Stimulated activated CD4-positive, alpha-beta T cell treated with anti-CD3 and anti-CD28 coated beads, Interleukin-4, amount 100 ng/mL, for 1 hour (primary cell): Measurements from ENCODE around the gene MGST1.
"Not testable (repeated sequence)": the region's sequence is repeated elsewhere in the genome, so short reads cannot be mapped to it uniquely, and the experiment has no call there.

Source experiments
- DNase-seq: peaks from one replicate; pipeline ENCODE4 v3.0.0-alpha.2; 2020

The MGST1 gene

DNA sequence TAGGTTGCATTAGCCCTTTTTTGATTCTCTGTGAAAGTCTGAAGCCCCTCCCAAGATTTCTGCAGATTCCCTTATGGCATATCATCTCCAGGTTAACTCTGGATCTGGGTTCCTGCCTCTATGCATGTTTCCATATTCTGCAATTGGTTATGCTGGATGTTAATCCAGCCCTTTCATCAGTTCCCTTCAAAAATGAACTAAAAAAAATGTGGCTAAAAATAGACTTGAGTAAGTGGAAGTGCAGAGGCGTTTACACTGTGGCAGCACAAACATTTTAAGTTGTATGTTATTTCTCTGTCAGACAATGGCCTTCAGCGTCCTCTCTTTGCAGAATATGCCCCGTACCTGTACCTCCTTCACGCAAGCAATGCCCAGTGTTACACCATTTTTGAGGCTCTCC is 11.4 kb downstream of the MGST1 start:
- DNase-seq: no peak

DNA sequence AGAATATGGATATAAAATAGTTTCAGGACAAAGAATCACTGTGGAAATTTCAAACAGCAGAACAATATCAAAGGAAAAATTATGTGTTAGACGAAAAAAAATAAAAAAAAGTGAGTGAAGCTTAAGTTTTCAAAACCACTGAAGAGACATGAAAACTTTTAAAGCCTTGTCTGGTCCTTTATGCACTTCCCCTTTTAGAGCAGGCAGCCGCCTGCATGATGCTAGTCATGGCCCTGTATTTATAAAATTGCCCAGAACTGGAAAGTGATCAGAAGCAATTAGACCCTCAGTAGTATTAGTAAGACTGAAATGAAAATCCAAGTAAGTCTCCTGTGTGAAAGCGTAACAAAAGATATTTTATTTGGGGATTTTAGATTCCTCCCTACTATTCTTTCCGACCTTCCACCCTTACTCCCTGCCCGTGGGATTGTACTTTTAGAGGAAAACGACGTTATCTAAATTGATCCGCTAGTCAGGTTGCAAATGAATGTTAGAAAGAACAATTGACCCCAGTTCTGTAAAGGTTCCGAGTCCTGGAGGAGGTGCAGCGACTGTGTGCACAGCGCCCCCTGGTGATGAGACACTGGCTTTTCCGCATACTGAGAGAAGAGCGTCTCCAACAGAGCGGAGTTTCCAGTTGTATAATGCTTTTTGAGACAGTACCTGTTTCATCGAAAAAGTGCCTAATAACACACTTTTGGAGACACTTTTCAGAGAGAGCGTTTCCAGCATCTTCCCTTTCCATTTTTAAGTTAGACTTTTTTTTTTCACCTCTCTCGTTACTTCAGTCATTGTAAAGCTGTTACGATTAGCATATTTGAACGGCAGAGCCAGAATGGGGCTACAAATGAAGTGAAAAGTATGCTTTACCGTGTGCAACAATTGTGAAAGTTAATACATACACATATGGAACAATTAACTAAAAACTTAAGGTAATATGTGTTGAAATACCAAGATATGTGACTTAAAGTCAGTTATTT is 12.4 kb downstream of the MGST1 start:
- DNase-seq: no peak

DNA sequence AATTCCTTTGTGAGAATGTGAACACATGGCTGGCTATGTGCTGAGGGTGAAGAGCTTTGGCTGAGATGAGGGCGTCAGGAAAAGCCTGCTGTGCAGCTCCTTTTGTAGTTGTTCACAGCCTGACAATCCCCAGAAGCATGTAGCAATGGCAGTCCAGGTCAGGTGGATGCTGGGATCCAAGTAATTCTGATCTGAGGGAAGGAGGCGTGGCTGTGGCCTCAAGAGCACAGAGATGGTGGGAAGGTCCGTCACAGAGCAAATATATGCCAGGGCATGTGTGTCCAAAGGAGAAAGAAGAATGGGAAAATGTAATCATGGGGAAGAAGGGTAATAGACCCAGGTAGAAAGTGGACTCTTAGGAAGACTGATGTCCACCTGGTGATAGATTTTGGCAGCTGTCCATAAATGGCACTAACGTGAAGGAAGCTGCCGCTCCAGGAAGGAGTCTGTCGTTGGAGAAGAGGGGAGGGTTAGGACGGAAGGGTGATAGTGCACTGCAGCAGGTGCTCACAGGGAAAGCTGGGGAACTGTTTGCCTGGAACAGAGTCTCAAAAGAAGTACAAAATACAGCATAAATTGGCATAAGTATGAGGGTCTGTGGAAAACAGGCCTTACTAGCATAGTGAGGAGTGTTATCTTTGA is 13.8 kb downstream of the MGST1 start:
- no peak for DNase-seq

DNA sequence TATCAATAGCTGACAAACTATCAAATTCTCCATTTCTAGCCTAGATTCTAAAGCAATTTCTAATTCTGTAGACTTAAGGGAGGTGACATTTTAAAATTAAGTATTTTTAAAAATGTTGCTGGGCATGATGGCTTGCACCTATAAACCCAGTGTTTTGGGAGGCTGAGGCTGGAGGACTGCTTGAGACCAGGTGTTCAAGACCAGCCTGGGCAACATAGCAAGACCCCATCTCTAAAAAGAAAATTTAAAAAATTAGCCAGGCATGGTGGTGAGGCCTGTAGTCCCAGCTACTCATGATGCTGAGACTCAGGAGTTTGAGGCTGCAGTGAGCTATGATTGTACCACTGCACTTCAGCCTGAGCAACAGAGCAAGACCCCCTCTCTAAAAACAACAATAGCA is 15.1 kb downstream of the MGST1 start:
- DNase-seq: no peak

DNA sequence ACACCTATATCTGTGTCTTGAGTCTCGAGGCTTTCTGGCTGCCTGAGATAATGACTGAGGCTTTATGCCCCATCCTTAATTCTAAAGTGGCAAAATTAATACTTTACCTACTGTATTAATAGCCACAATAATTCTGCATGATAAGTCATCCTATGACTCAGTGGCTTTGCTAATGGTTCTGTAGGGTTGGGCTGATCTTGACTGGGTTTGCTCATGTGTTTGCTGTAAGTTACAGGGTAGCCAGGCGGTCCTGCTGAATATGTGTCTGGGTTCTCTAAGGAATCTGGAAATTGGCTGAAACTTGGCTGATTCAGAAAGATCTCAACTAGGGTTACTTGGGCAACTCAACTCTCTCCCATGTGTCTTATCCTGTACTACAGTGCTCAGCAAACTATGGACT is 21.7 kb downstream of the MGST1 start:
- DNase-seq: no peak

DNA sequence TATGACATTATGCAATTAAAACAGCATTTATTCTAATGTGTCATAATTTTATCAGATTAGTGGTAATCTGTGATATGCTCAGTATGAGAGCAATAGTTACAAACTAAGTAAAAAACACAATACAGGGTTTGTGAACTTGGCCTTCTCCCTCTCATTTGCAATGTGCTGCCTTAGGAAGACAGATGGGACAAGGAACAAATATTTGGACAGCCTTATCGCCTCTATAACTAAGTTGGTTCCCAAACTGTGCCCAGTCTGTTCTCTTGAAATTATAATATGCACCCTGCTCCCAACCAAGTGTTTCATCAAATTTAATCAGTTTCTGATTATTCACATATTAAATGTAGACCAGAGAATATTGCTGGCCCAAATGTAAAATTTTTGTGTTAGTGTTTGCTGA is 22.7 kb downstream of the MGST1 start:
- DNase-seq: no peak

DNA sequence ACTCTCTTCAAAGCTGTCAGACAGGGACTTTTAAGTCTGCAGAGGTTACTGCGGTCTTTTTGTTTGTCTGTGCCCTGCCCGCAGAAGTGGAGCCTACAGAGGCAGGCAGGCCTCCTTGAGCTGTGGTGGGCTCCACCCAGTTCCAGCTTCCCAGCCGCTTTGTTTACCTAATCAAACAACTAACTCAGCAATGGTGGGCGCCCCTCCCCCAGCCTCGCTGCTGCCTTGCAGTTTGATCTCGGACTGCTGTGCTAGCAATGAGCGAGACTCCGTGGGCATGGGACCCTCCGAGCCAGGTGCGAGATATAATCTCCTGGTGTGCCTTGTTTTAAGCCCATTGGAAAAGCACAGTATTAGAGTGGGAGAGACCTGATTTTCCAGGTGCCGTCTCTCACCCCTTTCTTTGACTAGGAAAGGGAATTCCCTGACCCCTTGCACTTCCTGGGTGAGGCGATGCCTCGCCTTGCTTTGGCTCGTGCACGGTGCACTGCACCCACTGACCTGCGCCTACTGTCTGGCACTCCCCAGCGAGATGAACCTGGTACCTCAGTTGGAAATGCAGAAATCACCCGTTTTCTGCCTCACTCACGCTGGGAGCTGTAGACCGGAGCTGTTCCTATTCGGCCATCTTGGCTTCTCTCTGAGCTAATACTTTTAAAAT is 35.3 kb downstream of the MGST1 start:
- DNase-seq: not testable (repeated sequence)

DNA sequence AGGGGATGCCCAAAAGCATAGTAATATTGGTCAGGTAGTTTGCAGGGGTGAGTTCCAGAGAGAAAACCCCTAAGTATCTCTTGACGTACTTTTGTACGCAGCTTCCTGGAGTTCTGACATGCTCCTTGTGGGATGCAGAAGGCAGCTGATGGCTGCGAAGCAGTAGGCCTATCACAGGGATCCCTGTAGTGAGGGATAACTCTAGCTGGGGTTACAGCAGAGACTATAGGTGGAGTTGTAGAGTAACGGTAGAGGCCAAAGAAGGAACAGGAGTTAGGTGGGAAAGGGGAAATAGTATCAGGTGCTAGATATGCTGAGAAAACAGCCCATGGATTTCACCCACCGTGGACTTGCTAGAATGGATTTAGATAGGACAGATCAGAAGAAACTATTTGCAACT is 37.3 kb downstream of the MGST1 start:
- no peak for DNase-seq

DNA sequence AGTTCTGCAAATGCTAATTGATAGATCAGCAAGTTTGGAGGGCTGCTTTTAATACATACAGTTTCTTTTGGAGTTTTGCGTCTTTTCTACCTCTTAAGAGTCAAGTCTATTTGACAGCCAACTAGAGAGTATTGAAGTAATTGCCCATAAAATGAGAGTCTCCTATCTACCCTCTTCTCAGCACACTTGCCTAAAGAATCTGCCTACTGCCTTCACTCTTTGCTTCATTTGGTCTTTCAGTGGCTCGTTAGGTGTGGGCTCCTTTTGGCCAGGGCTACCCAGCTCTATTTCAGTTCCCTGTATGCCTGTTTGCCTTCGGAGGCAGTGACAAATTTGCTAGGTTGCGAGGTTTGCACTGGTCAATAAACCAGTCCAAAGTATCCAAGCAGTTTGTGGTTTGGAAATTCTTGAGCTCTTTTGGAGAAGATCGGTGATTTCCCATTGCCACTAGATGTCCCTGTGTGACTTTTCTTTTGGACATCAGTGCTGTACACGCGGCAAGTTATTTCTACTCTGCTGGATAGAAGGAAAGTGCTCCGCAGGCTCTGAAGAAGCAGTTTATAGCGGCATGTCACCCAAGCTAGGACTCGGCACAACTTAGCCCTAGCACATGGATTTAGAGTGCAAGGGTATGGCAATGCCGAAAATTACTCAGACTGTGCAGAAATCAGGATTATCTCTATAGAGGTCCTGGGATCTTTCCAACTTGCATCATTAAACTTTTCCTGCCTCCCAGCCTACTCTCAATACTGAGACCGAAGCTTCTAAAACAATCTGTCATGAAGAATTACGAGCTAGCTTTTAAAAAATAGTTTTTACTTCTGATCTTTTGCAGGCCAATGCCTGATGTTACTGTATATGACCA is 38.6 kb downstream of the MGST1 start:
- DNase-seq: no peak

DNA sequence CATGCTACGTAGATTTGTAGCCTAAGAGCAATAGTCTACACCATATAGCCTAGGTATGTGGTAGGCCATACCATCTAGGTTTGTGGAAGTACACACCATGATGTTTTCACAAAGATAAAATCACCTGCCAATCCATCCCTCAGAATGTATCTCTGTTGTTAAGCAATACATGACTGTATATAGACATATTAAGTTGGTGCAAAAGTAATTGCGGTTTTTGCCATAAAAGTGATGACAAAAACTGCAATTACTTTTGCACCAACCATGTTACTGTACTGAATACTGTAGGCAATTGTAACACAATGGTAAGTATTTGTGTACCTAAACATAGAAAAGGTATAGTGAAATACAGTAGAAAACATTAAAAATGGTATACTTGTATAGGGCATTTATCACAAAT is 40.5 kb downstream of the MGST1 start:
- DNase-seq: no peak

DNA sequence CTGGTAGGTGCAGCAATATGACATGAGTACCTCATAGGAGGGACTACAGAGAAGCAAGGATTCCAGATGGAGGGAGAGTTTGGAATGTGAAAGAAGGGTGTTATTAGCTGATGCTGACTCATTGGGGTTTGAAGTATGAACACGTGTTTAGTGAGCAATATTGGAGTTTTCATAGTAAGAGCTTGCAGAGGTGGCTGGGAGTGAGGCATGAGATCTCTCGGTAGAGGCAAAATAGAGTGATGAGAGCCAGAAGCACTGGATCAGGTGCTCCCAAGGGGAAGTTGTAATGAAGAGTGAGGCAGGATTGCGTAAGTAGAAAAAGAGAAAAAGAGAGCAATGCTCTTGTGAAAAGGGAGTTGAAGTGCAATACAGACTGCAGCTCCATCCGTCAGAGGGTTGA is 42.1 kb downstream of the MGST1 start:
- no peak for DNase-seq

DNA sequence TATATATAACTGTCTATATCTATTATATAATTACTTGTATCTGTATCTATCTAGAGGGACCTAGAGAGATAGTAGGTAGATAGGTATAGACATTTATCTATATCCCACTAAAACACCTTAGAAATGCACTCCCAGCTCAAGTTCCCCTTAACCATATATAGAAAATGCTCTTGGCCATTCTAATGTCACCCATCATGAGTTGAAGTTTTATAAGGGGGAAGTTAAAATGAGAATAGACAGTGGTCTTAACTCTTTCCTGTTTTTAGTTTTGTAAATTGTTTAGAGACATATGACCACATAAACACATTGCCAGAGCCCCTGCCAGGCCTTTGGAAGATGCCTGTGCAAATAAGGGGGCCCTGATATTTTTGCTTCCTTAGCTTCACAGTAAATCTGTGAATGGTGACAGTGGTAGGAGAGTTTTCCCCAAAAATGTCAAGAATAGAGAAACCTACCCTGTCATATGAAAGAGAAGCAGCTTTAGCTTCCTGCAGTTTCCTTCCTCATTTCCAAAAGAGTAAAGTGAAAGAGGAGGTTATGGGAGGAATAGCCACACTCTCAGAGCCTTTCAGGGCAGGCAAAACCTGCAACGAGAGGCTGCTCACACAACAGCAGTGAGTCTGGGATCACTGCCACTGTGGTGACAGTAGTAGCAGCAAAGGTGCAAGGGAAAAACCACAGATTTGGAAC is 45.5 kb downstream of the MGST1 start:
- DNase-seq: no peak

DNA sequence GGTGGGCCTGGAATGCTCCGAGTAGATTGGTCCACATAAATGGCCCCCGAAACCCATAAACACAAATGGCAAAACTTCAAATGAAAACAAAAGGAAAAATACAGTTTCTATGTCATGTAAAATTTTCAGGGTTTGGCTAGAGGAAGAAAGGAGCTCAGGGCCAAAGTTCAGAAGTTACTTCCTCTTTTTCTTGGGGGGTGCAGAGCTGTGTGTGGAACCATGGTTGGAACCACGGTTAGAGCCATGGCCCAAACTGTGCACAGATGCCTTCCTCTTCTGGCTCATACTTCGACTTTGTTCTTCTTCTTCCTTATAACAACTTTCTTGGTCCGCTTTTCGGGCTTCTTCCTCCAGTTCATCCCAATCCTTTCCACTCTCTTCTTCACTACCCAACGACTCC is 51.7 kb downstream of the MGST1 start:
- no peak for DNase-seq

DNA sequence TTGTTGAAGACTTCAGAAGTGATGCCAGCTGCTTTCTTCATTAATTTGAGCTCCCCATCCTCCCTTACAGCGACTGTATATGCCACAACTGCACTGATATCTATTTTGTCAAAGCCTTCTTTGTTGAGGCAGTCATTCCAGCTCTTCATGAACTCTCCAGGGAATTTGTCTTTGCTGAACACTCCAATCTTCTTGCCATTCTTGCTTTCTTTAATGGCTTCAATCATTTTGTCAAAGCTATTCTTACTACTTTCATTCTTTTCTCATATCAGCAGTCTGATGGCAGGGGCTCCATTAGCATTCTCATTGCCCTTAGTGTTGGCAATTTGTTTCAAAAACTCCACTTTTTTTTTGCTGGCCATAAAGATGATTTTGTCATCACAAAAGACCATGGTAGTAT is 54.4 kb downstream of the MGST1 start:
- not testable (repeated sequence) for DNase-seq

DNA sequence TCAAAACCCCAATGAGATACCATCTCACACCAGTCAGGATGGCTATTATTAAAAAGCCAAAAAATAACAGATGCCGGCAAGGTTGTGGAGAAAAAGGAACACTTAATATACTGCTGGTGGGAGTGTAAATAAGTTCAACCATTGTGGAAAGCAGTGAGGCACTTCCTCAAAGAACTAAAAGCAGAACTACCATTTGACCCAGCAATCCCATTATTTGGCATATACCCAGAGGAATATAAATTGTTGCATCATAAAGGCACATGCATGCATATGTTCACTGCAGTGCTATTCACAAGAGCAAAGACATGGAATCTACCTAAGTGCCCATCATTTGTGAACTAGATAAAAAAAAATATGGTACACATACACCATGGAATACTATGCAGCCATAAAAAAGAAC is 59.9 kb downstream of the MGST1 start:
- DNase-seq: no peak
